Measurements from ENCODE around the gene LIN7C.
A peak's percentile ranks its signal among the peaks of the same experiment; 100 is the strongest.

LIN7C gene, protein sequence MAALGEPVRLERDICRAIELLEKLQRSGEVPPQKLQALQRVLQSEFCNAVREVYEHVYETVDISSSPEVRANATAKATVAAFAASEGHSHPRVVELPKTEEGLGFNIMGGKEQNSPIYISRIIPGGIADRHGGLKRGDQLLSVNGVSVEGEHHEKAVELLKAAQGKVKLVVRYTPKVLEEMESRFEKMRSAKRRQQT

GRCh38 chr11:27506200-27507182, at the start of gene LIN7C:
LIN7C (minus strand) TSS chr11:27506769; CDS start chr11:27506752, 17 bp downstream.
- Histone ChIP-seq H3K27me3 (replicated peaks; ENCODE audit: control insufficient read depth, insufficient read depth, low read length) (no peaks in the 10 kb centered on the region), H3K9me3 (ENCODE audit: control insufficient read depth, low read length) (no peaks in the 10 kb centered on the region), H3K4me1 (ENCODE audit: control insufficient read depth, insufficient read depth, low read length) (peaks cover 34% of the 10 kb centered on the region), H3K9ac (ENCODE audit: low read length) (peak within 1 kb of the TSS; percentile 100), H3K4me3 (ENCODE audit: low read length) (peak within 1 kb of the TSS; percentile 97), H3K36me3 (ENCODE audit: control insufficient read depth, insufficient read depth, low read length, severe bottlenecking) (peaks cover under 1% of the 10 kb centered on the region)
- DNase-seq (ENCODE audit: low read depth) = peak; percentile 99

GRCh38 chr11:27555264-27555663, 48.7 kb upstream of the LIN7C start:
- no peak for DNase-seq (ENCODE audit: low read depth)

DNA sequence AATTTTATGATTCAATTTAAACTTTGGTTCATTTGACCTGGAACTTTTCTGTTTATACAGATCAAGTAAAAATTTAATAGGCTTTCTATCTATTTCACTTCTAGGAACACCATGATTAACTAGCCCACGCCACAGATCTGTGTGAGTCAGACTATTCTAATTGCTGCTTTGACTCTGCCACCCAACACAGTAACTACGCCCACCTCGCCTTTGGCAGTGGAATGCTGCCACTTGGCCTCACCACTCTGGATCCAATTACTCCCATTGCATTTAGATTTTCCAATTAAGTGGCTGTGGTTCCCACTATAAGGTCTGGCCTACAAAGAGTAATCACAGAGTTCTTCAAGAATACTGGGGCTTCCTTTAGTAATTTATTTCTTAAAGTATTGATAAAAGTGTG, 46.6 kb upstream of the LIN7C start:
- Histone ChIP-seq H3K36me3 (ENCODE audit: control insufficient read depth, insufficient read depth, low read length, severe bottlenecking) (no peaks in the 10 kb centered on the region), H3K4me1 (ENCODE audit: control insufficient read depth, insufficient read depth, low read length) (no peaks in the 10 kb centered on the region), H3K9me3 (ENCODE audit: control insufficient read depth, low read length) (no peaks in the 10 kb centered on the region), H3K27me3 (replicated peaks; ENCODE audit: control insufficient read depth, insufficient read depth, low read length) (no peaks in the 10 kb centered on the region), H3K4me3 (ENCODE audit: low read length) (no peak overlapping the region), H3K9ac (ENCODE audit: low read length) (no peak overlapping the region)
- no peak for DNase-seq (ENCODE audit: low read depth)

More at GRCh38 chr11:27555264-27555663, 48.7 kb upstream of the LIN7C start:
- Histone ChIP-seq H3K27me3 (replicated peaks; ENCODE audit: control insufficient read depth, insufficient read depth, low read length) (no peaks in the 10 kb centered on the region), H3K4me3 (ENCODE audit: low read length) (no peak overlapping the region), H3K9me3 (ENCODE audit: control insufficient read depth, low read length) (no peaks in the 10 kb centered on the region), H3K4me1 (ENCODE audit: control insufficient read depth, insufficient read depth, low read length) (peaks cover 10% of the 10 kb centered on the region), H3K9ac (ENCODE audit: low read length) (no peak overlapping the region), H3K36me3 (ENCODE audit: control insufficient read depth, insufficient read depth, low read length, severe bottlenecking) (no peaks in the 10 kb centered on the region)

GRCh38 chr11:27552341-27552740, 45.8 kb upstream of the LIN7C start:
- no peaks in the 10 kb centered on the region for H3K27me3 ChIP-seq (replicated peaks; ENCODE audit: control insufficient read depth, insufficient read depth, low read length)
- no peak overlapping the region for H3K9ac ChIP-seq (ENCODE audit: low read length)

GRCh38 chr11:27551127-27551526, 44.6 kb upstream of the LIN7C start:
- no peak overlapping the region for H3K4me3 ChIP-seq (ENCODE audit: low read length)
- H3K27me3 ChIP-seq (replicated peaks; ENCODE audit: control insufficient read depth, insufficient read depth, low read length) = no peaks in the 10 kb centered on the region
- H3K36me3 ChIP-seq (ENCODE audit: control insufficient read depth, insufficient read depth, low read length, severe bottlenecking) = no peaks in the 10 kb centered on the region
- no peak overlapping the region for H3K9ac ChIP-seq (ENCODE audit: low read length)
- no peaks in the 10 kb centered on the region for H3K9me3 ChIP-seq (ENCODE audit: control insufficient read depth, low read length)
- no peak for DNase-seq (ENCODE audit: low read depth)
- no peaks in the 10 kb centered on the region for H3K4me1 ChIP-seq (ENCODE audit: control insufficient read depth, insufficient read depth, low read length)

More at GRCh38 chr11:27552341-27552740, 45.8 kb upstream of the LIN7C start:
- H3K36me3 ChIP-seq (ENCODE audit: control insufficient read depth, insufficient read depth, low read length, severe bottlenecking) = no peaks in the 10 kb centered on the region
- H3K4me1 ChIP-seq (ENCODE audit: control insufficient read depth, insufficient read depth, low read length) = no peaks in the 10 kb centered on the region
- H3K9me3 ChIP-seq (ENCODE audit: control insufficient read depth, low read length) = no peaks in the 10 kb centered on the region
- H3K4me3 ChIP-seq (ENCODE audit: low read length) = no peak overlapping the region
- no peak for DNase-seq (ENCODE audit: low read depth)

GRCh38 chr11:27545946-27546345, 39.4 kb upstream of the LIN7C start:
- Histone ChIP-seq H3K9ac (ENCODE audit: low read length) (no peak overlapping the region), H3K27me3 (replicated peaks; ENCODE audit: control insufficient read depth, insufficient read depth, low read length) (no peaks in the 10 kb centered on the region), H3K4me1 (ENCODE audit: control insufficient read depth, insufficient read depth, low read length) (peaks cover 8% of the 10 kb centered on the region), H3K36me3 (ENCODE audit: control insufficient read depth, insufficient read depth, low read length, severe bottlenecking) (no peaks in the 10 kb centered on the region), H3K4me3 (ENCODE audit: low read length) (no peak overlapping the region), H3K9me3 (ENCODE audit: control insufficient read depth, low read length) (no peaks in the 10 kb centered on the region)
- DNase-seq (ENCODE audit: low read depth) = no peak

- no peak overlapping the region for H3K4me3 ChIP-seq (ENCODE audit: low read length)
- no peaks in the 10 kb centered on the region for H3K27me3 ChIP-seq (replicated peaks; ENCODE audit: control insufficient read depth, insufficient read depth, low read length)
- H3K4me1 ChIP-seq (ENCODE audit: control insufficient read depth, insufficient read depth, low read length) = peaks cover 8% of the 10 kb centered on the region
- H3K9ac ChIP-seq (ENCODE audit: low read length) = no peak overlapping the region
- H3K9me3 ChIP-seq (ENCODE audit: control insufficient read depth, low read length) = no peaks in the 10 kb centered on the region
- no peak for DNase-seq (ENCODE audit: low read depth)
- no peaks in the 10 kb centered on the region for H3K36me3 ChIP-seq (ENCODE audit: control insufficient read depth, insufficient read depth, low read length, severe bottlenecking)
Measured at GRCh38 chr11:27545035-27545434, 38.5 kb upstream of the LIN7C start.

DNA sequence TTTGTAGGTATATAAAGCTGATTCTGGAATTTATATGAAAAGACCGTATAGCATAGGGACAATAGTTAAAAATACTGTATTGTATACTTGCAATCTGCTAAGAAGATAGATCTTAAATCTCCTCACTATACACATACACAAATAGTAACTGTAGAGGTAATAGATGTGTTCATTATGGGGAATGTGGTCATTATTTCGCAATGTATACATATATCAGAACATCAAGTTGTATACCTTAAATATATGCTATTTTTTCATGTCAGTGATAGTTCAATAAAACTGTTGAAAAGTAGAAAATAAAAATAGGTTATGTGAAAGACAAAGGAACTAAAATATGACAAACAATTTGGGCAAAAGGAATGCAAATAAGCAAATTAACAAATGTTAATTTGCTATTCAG, 35.2 kb upstream of the LIN7C start:
- H3K27me3 ChIP-seq (replicated peaks; ENCODE audit: control insufficient read depth, insufficient read depth, low read length) = no peaks in the 10 kb centered on the region

GRCh38 chr11:27540051-27540450, 33.5 kb upstream of the LIN7C start:
- Histone ChIP-seq H3K4me3 (ENCODE audit: low read length) (no peak overlapping the region), H3K9me3 (ENCODE audit: control insufficient read depth, low read length) (no peaks in the 10 kb centered on the region), H3K4me1 (ENCODE audit: control insufficient read depth, insufficient read depth, low read length) (no peaks in the 10 kb centered on the region), H3K36me3 (ENCODE audit: control insufficient read depth, insufficient read depth, low read length, severe bottlenecking) (no peaks in the 10 kb centered on the region), H3K27me3 (replicated peaks; ENCODE audit: control insufficient read depth, insufficient read depth, low read length) (no peaks in the 10 kb centered on the region), H3K9ac (ENCODE audit: low read length) (no peak overlapping the region)
- DNase-seq (ENCODE audit: low read depth) = no peak

More for the DNA sequence above, 35.2 kb upstream of the LIN7C start:
- DNase-seq (ENCODE audit: low read depth) = no peak
- Histone ChIP-seq H3K36me3 (ENCODE audit: control insufficient read depth, insufficient read depth, low read length, severe bottlenecking) (no peaks in the 10 kb centered on the region), H3K4me3 (ENCODE audit: low read length) (no peak overlapping the region), H3K9ac (ENCODE audit: low read length) (no peak overlapping the region), H3K4me1 (ENCODE audit: control insufficient read depth, insufficient read depth, low read length) (peaks cover 8% of the 10 kb centered on the region), H3K9me3 (ENCODE audit: control insufficient read depth, low read length) (no peaks in the 10 kb centered on the region)

DNA sequence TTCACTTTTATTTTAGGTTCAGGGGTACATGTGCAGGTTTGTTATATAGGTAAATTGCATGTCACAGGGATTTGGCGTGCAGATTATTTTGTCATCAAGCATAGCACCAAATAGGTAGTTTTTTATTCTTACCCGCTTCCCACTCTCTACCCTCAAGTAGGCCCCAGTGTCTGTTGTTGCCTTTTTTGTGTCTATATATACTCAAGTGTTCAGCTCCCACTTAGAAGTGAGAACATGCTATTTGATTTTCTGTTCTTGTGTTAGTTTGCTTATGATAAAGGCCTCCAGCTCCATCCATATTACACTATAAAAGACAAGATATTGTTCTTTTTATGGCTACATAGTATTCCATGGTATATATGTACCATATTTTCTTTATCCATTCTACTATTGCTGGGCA, 28.5 kb upstream of the LIN7C start:
- Histone ChIP-seq H3K27me3 (replicated peaks; ENCODE audit: control insufficient read depth, insufficient read depth, low read length) (no peaks in the 10 kb centered on the region), H3K9me3 (ENCODE audit: control insufficient read depth, low read length) (no peaks in the 10 kb centered on the region), H3K4me3 (ENCODE audit: low read length) (no peak overlapping the region), H3K4me1 (ENCODE audit: control insufficient read depth, insufficient read depth, low read length) (peaks cover 15% of the 10 kb centered on the region), H3K9ac (ENCODE audit: low read length) (no peak overlapping the region), H3K36me3 (ENCODE audit: control insufficient read depth, insufficient read depth, low read length, severe bottlenecking) (no peaks in the 10 kb centered on the region)
- no peak for DNase-seq (ENCODE audit: low read depth)

- no peak overlapping the region for H3K4me3 ChIP-seq (ENCODE audit: low read length)
- no peaks in the 10 kb centered on the region for H3K9me3 ChIP-seq (ENCODE audit: control insufficient read depth, low read length)
- no peaks in the 10 kb centered on the region for H3K36me3 ChIP-seq (ENCODE audit: control insufficient read depth, insufficient read depth, low read length, severe bottlenecking)
- peaks cover 20% of the 10 kb centered on the region for H3K4me1 ChIP-seq (ENCODE audit: control insufficient read depth, insufficient read depth, low read length)
- H3K9ac ChIP-seq (ENCODE audit: low read length) = no peak overlapping the region
- peak; percentile 17 for DNase-seq (ENCODE audit: low read depth)
- no peaks in the 10 kb centered on the region for H3K27me3 ChIP-seq (replicated peaks; ENCODE audit: control insufficient read depth, insufficient read depth, low read length)
Measured at GRCh38 chr11:27532652-27533325, 26.2 kb upstream of the LIN7C start.

Data from adipocyte (in vitro differentiated cells).